Vagina (tissue), 2 donors: ENCODE measurements around the gene ARFGAP2.

Experiments used
- POLR2AphosphoS5 ChIP-seq, 2 donors: sonication (generic); formaldehyde crosslinking; IDR thresholded peaks; one replicate each; pipeline ENCODE4 v1.9.0; 2017; ENCODE audit warnings: antibody characterized with exemption in 2 of 2, mild to moderate bottlenecking in 2 of 2, low read depth in 1 of 2; ENCODE audit not compliant: insufficient read depth in 1 of 2
- TF ChIP-seq, protein P1 (sequence below), 3 experiments: fragments of 450-650 bp in 2 of 3; fragments of 200-600 bp in 1 of 3; sonication (generic) in 1 of 3; IDR thresholded peaks; one replicate each; pipeline ENCODE4 v1.5.1; 2017 to 2019; ENCODE audit warnings: antibody characterized with exemption in 3 of 3, mild to moderate bottlenecking in 2 of 3, moderate library complexity in 2 of 3

GRCh38 chr11:47186076-47186699 lies 9.5 kb upstream of the ARFGAP2 start, which contains the start of gene PACSIN3:
- TF ChIP-seq, protein P1, sequence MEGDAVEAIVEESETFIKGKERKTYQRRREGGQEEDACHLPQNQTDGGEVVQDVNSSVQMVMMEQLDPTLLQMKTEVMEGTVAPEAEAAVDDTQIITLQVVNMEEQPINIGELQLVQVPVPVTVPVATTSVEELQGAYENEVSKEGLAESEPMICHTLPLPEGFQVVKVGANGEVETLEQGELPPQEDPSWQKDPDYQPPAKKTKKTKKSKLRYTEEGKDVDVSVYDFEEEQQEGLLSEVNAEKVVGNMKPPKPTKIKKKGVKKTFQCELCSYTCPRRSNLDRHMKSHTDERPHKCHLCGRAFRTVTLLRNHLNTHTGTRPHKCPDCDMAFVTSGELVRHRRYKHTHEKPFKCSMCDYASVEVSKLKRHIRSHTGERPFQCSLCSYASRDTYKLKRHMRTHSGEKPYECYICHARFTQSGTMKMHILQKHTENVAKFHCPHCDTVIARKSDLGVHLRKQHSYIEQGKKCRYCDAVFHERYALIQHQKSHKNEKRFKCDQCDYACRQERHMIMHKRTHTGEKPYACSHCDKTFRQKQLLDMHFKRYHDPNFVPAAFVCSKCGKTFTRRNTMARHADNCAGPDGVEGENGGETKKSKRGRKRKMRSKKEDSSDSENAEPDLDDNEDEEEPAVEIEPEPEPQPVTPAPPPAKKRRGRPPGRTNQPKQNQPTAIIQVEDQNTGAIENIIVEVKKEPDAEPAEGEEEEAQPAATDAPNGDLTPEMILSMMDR (IDR thresholded peaks at IDR 0.05): no peak
- no peak for TF ChIP-seq POLR2AphosphoS5 (IDR thresholded peaks at IDR 0.05; ENCODE audit: insufficient read depth in 1 of 2, low read depth in 1 of 2)
